Stimulated activated CD8-positive, alpha-beta memory T cell treated with anti-CD3 and anti-CD28 coated beads, Interleukin-2, amount 100 ng/mL, for 1 hour (primary cell): Measurements from ENCODE around the gene CCDC83.
"Not testable (repeated sequence)": the region's sequence is repeated elsewhere in the genome, so short reads cannot be mapped to it uniquely, and the experiment has no call there.

Experiments
- DNase-seq, 2 donors: peaks; one replicate each; pipeline ENCODE4 v3.0.0-alpha.2; 2020; ENCODE audit warnings: low read depth in 2 of 2

CCDC83 gene

GRCh38 chr11:85889108-85889507, 33.9 kb downstream of the CCDC83 start:
- DNase-seq, result no peak

DNA sequence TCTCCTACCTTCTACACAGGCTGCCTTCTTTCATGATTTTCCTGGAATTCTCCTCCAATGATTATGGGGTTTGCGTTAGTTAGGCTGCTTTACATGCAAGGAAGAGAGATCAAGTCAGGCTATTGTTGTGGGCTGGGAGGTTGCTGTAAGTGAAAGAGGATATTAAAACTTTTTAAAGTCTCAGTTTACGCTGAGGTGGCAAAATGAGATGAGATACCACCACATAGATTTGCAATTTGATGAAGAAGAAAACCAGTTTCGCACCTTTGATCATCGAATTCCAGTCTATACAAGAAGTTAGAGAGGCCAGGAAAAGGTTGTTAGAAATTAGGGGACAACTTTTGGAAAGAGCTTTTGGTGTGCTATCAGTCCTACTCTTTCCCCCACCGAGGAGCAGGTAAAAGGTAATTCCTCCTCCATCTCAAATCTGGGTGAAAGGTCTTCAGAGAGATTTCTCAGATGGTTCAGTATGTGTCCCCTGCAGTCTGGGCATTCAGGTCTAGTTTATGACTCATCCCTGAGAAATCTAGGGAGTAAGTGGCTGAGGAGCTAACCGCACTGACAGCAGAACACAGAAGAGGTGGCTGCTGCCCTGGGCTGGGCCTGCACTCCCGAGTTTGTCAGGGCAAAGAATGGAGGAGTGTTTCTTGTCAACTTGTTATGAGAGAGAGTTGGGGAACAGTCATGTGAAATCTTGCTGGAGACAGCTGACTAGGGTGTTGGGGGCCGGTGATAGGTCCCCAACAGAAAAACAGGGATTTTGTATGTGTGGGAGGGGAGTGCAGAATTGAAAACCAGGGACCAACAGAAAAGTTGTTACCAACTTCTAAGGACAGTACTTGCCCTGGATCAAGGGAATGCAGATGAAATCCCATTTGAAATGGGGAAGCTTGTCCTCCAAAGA, 34.7 kb downstream of the CCDC83 start:
- no peak for DNase-seq

GRCh38 chr11:85893395-85893794, 38.2 kb downstream of the CCDC83 start:
- no peak for DNase-seq

GRCh38 chr11:85896876-85897275, 41.7 kb downstream of the CCDC83 start:
- DNase-seq, result no peak

DNA sequence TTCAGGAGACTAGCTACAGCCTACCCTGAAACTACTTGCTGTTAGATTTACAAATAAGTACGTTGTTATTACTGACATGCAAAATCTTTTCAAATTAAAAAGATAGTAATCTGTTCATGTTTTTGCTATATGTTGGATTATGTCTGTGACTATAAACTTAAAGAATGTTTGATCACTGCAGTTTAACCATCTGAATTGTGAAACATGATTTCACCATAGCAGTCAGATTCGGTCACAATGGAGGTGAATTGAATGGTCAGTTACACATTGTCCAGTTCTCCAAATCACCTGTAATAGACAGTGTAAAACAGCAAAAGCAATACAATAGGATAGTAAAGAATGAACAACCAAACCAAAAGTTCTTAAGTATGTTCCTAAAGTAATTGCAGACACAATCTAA, 43.3 kb downstream of the CCDC83 start:
- DNase-seq, result no peak

DNA sequence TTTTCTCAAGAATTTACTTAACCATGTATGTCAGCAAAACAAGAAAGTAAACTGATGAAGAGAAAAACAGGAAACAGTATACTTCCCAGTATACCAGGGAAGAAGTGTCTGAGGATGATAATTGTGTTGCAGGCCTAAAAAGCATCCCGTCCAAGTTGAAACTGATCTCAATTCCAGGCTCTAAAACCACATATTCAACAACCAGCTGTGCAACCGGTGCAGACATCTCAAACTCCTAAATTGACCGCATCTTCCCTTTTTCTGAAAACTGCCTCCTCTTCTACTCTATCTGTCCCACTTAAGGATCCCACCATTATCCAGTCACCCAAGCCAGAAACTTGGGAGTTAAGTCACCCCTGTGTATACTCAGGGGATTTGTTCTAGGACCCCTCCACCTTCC, 47.2 kb downstream of the CCDC83 start:
- no peak for DNase-seq

- no peak for DNase-seq
Measured at GRCh38 chr11:85903406-85903805, 48.2 kb downstream of the CCDC83 start.

DNA sequence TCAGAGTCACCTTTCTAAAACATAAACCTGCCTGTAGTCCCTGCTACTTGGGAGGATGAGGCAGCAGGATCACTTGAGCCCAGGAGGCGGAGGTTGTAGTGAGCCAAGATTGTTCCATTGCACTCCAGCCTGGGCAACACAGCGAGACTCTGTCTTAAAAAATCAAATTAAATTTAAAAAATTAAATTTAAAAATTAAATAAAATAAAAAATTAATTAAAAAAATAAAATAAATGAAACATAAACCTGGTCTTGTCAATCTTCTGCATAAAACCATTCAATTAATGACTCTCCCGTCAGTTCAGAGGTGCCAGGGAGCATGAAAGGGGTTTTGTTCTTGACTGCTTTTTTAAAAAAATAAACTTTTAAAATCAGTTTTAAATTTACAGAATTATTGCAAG, 48.6 kb downstream of the CCDC83 start:
- no peak for DNase-seq

- DNase-seq, result no peak
Measured at GRCh38 chr11:85912414-85912813, 57.2 kb downstream of the CCDC83 start.

GRCh38 chr11:85913513-85913912, 58.3 kb downstream of the CCDC83 start:
- DNase-seq, result no peak

GRCh38 chr11:85914425-85914824, 59.2 kb downstream of the CCDC83 start:
- no peak for DNase-seq

- no peak for DNase-seq
Measured at GRCh38 chr11:85918910-85919794, 64.0 kb downstream of the CCDC83 start.

DNA sequence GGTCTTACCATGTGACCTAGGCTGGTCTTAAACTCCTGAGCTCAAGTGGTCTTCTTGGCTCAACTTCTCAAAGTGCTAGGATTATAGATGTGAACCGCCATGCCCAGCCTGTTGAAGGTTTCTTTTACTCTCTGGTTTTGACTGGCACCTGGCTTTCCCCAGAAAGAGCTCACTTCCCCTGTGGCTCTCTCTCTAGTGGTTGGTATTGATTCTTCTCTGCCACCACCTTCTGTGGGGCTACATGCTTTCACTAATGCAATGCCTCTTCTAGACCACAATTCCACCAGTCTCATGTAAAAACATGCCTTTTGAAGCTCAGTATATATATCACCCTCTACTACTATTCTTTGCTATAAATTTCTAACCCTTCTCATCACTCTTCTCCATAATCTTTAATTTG, 67.2 kb downstream of the CCDC83 start:
- no peak for DNase-seq

DNA sequence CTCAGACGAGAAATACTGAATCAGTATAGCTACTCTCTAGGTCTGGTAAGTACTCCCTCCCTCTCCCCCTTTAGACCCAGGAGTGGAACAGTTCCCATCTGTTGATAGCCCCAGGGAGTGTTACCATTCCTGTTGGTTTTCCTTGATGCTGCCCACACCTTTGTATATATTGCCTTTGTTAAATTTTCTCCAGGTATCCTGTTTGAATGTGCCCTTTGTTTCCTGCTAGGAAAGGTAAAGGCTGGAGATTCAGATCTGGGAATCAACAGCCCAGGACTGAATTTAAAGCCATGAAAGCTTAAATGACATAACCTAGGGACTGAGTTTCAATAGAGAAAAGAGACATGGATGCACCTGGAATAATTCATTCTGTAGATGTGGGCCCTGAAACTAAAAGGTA, 68.3 kb downstream of the CCDC83 start:
- DNase-seq, result no peak

DNA sequence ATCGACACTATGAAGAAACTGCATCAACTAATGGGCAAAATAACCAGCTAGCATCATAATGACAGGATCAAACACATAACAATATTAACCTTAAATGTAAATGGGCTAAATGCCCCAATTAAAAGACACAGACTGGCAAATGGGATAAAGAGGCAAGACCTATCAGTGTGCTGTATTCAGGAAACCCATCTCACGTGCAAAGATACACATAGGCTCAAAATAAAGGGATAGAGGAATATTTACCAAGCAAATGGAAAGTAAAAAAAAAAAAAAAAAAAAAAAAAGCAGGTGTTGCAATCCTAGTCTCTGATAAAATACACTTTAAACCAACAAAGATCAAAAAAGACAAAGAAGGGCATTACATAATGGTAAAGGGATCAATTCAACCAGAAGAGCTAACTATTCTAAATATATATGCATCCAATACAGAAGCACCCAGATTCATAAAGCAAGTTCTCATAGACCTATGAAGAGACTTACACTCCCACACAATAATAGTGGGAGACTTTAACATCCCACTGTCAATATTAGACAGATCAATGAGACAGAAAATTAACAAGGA, 71.6 kb downstream of the CCDC83 start:
- not testable (repeated sequence) for DNase-seq

- no peak for DNase-seq
Measured at GRCh38 chr11:85930879-85931366, 75.7 kb downstream of the CCDC83 start.

DNA sequence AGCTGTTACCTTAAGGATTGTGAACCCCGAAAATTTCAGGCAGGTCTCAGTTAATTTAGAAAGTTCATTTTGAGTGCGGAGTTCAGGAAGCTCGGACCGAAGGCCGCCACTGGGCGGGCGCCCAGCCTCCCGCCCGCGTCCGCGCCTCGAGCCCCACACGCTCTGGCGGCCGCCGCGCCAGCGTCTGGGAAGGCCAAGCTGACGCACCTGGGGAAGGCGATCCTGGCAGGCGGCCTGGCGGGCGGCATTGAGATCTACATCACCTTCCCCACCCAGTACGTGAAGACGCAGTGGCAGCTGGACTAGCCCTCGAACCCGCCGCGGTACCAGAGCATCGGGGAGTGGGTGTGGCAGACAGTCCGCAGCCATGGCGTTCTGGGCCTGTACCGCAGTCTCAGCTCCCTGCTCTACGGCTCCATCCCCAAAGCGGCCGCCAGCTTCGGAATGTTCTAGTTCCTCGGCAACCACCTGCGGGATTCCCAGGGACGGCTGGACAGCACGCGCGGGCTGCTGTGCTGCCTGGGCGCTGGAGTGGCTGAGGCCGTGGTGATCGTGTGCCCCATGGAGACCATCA, 79.5 kb downstream of the CCDC83 start:
- DNase-seq, result no peak

GRCh38 chr11:85935751-85936150, 80.6 kb downstream of the CCDC83 start:
- no peak for DNase-seq

DNA sequence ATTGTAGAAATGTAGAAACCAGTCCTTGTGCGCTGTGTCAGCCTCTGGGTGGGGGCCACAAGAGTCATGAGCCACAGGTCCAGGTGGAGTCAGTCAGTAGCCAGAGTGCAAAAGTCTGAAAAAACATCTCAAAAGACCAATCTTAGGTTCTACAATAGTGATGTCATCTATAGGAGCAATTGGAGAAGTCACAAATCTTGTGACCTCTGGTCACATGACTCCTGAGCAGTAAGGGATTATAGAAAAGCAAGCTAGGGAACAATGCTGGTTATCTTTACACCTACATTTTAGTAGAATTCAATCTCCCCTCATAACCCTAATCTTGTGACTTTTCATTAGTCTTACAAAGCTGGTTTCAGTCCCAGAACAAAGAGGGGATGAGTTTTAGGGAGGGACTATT, 82.7 kb downstream of the CCDC83 start:
- DNase-seq, result no peak

DNA sequence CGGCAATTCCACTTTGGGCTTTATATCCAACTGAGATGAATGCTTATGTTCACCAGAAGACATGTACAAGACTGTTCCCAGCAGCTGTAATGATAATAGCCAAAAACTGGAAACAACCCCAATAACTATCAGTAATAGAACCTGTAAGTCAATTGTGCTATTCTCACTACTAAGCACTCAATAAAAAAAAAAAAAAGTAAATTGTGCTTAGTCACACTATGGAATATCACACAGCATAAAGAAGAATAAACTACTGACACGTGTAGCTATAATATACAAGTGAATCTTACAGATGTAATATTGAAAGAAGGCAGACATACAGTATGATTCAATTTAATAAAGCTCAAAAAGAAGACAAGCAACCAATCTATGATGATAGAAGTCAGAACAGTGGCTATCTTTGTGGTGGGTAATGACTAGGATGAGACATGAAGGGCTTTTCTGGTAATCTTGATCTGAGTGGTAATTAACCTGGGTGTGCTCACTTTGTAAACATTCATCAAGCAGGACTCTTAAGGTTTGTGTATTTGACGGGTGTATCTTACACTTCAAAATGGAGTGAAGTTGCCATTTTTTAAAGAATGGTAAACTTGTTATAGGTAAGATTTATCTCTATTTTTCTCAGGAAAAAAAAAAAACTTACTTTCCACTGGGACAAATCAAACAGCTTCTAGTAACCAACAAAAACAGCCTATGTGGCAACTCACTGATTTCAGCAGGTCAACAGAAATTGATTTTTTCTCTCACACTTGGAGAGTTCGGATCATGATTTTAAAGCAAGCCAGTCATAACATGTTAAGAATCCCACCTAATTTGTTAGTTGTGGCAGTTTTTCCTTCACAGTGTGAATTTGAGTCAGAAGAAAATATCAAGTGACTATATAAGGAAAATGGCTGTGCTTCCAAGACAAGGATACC, 84.2 kb downstream of the CCDC83 start:
- DNase-seq, result no peak
